GM18907 (cell line): Measurements from ENCODE around the gene AFG3L2.

Experiments
- ATAC-seq: cut with Tn5 transposase; IDR thresholded peaks from one replicate; pipeline ENCODE4 v1.9.1; 2021; ENCODE audit warnings: mild to moderate bottlenecking, moderate library complexity; ENCODE audit not compliant: unreplicated experiment

The AFG3L2 gene

DNA sequence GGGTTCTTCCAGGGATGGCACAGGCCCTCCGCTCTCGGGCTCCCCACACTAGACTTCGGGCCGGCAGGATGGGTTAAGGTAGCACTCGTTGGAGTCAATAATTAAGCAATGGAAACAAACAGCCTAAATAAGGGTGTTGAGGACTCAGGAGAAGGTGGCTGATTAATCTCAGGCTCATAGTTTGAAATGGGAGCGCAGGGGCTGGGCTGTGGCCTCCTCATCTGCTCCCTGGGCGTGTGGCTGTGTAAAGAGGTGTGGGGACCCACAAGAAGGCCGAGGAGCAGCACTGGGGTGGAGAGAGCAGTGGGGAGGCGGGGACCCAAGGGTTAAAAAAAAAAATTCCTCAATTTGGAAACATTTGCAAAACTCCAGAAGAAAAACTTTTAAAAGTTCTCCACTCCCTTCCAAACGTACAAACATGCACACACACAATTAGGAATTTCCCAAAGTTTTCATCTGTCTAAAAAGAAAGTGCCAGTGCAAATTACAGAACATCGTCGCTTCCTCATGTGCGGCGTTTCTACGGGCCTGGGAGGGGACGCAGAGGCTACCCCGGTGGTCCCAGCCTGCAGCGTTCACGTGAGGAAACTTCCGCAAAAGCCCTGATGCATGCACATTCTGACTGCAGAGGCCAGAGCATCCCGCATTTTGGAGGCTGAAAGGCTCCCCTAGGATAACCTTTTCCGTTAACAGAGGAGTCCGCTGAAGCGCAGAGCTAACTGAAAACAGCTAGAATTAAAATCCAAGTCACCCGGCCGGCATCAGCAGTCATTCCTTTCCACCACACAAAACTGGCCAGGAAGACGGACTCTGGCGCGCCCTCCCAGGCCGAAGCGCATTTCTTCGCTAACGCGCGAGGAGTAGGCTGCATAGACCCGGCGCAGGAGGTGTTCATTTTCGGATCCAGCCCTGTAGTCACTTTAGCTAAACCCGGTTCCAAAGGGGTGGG lies 70.0 kb downstream of the AFG3L2 start:
- peak; percentile 18 for ATAC-seq

DNA sequence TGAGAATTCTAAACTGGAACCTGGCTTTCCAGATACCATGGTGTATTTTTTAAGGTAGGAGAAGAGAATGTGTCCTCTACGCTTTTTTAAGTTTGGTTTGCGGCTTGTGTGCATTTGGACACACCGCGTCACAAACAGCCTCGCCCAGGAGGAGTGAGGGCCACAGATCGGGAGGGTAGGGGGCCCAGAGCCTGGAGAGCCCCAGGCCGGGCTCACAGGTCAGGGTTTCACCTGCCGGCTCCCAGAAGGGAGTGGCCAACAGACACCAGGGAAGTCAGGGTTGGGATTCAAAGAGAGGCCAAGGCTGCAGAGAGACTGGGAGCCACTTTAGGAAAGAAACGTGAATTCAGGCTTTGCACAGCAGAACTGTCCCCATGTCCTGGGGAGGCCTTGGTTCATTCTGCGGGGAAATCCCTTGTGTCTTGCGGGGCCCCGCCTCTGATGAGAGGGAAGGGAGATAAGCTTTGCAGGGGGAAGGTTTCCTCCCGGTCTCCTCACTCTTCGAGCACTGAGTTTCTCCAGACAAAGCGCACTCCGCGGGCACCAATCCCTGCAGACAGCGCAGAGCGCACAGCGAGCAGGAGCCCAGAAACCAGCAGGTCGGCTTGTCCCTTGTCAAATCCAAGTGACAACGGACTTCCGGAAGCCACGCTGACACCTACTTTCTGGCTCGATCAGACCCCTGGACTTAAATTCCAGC lies 70.9 kb downstream of the AFG3L2 start:
- no peak for ATAC-seq

DNA sequence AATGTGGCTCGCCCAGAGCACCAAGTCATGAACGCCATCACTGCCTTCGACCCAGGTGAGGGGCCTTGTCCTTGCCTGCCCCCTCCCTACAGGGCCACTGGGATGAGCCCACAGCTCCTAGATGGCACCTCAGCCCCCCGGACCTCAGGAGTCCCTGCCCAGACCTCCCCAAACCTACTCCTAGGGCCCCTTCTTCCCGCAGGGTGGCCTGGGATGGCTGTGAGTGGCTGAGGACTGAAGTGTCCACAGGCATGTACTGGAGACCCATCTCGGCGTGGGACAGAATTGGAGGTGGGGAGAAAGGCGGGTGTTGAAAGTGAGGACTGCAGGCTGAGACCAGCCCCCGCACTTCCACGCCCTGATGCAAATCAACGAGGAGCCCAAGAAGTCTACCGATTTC lies 71.8 kb downstream of the AFG3L2 start:
- ATAC-seq: no peak

DNA sequence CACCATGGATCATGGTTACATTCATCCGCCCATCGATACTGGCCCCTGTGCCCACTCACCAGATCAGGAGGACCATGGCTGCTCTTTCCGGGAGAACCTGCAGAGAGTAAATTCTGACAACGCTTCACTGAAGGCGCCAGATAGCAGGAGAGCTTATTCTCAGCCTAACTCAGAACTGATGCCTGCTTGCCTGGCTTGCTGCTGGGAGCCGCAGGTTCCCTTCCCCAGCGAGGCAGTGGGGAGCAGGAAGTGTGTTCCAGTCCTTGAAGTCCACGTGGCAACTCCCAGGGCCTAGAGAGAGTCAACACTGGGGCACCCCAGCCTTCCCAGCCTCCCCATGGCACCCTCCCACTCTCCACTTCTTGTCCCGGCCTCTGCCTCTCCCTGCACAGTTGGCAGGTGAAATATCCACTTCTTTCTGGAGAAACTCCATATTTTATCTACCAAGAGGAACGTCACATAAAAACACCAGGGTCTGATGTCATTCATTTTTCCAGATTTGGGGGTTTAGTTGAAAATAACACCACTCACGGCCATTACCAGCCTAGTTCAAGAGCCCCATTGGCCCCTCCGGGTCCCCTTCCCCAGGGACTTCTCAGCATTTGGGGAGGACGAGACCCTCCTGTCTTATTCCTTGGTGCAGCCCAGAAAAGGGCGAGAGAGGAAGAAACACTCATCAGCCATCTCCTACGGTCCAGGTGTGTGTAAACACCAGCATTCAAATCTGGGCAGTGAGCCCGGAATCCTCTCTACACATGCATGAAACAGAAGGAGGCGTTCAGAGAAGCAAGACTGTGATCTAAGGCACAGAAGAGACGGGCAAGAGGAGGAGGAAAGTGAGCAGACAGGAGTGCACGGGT lies 72.4 kb downstream of the AFG3L2 start:
- no peak for ATAC-seq

DNA sequence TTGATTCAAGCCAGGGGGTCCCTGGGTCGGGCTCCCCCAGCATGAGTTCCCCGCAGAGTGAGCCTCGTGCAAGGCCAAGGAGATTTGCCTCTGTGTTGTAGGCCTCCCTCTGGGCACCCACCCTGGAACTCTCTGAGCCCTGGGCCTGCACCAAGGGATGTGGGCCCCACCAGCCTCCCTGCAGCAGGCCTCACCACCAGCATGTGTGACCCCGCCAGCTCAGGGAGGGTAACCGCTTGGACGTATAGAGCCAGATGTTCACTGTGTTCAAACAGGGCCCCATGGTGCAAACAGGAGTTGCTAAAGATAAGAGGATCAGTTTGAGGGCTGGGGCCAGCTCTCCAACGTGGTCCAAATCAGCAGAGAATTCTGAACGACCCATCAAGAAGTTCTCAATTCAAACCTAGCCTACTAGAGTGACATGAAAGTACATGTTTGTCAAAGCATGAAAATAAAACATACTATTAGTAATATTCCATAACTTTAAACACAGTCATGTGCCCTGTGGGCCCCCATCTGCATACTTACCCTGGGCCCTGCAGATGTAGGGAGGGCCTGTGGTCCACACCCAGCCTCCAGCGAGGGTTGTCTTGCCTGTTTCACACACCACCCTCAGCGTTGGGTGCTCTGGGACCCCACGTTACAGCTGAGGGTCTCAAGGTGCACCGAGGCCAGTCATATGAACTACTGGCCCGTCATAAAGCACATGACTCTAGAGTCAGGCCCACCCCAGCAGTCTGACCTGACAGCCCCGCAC lies 74.5 kb downstream of the AFG3L2 start:
- no peak for ATAC-seq

DNA sequence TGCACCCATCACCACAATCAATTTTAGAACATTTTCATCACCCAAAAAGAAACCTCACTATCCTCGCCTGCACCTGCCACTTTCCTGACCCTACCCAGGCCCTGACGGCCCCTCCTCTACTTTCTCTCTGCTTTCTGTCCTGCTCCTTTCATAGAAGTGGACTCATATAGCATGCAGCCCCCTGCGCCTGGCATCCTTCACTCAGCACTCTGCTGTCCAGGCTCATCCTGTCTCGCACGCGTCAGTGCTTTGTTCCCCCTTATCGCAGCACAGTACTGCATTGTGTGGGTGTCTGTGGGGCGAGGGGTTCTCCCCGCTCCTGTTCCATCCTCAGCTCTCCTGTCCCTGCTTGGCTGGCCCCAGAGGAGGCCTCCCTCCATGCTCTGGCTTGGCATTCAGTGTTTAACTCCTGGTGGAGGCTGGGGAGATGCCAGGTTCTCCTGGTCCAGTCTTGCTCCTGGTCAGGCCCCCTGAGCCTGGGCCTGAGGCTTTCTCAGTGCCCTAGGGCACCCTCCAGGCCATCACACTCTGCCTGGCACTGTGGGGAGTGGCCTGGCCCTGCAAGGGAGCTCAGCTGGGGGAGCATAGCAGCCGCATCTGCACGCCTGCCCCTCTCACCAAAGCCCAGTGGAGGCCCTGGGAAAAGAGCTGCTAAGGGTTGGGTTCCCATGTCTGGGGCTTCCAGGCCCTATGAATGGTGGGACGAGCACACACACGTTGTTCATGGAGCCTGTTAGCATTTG lies 75.6 kb downstream of the AFG3L2 start:
- ATAC-seq: no peak

DNA sequence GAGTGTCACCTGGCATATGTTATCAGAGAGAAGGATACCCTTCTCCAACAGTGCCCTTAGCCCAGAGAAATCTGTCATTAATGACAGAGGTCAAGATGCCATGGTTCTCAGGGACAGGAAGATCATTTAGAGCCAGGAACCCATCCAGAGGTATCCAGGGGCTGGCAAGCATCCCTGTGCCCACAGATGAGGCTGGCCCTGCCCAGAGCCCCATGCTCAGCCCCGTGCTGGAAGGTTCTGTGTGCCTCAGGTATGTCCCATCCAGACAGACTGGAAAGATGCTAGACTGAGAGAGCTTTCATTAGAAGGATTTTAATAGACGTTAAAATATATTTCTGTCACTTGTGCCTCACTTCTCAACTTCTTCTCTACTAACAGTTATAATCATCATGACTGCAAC lies 77.2 kb downstream of the AFG3L2 start:
- ATAC-seq: no peak

DNA sequence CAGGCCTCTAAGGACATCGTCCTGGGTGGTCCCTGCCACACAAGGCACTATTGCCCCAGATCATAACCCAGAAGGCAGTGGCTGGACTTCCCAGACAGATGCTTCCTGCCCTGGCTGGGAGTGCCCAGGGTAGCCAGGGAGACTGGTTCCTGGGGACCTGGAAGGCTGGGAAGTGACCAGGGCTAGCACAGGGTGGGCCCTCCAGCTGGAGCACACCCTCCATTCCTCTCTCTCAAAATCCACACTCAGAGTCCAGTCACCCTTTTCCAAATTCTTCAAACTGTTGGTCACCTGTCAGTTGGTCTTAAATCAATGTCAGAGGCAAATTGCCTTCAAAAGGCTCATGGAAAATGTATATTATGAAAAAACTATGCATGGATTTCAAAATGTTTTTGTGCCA lies 80.6 kb downstream of the AFG3L2 start:
- ATAC-seq: no peak

DNA sequence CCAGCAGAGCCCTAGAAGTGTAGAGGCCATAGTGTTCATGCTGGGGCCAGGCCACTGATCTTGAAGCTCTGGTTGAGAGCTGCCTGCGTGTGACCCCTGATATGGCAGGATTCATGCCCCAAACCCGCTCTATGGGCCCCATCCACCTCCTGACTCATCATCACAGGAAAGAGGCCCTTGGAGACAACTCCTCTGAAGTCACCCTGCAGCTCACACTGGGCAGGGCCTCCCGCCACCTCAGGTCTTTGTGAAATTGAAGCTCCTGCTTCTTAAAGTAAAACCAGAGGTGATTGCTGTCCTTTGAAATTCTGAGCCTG lies 81.0 kb downstream of the AFG3L2 start:
- ATAC-seq: no peak

DNA sequence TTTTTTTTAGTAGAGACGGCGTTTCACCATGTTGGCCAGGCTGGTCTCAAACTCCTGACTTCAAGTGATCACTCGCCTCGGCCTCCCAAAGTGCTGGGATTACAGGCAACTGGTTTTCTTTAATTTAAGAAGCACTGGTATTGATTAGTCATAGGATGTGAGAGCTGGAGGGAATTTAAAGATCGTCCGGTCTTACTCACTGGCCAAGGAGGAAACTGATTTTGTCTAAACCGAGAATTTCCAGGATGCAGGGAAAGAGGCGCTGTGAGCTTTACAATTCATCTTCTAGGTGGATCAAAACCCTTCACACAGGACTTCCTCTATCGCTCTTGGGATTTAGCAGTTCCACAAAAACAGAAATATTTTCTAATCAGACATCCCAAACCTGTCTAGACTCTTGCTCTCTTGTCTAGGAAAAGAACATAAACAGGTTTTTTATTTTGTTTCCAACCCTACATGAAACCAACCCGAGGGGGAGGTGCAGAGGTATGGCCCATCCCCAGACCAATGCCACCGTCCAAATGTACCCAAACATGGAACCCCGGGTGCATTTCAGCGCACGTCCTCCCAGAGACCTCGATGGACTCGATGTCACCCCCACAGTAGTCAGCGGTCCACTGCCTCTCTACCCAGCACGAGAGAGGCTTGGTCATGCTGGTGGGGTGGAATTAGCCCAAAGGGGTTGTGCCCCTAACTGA lies 81.5 kb downstream of the AFG3L2 start:
- no peak for ATAC-seq

DNA sequence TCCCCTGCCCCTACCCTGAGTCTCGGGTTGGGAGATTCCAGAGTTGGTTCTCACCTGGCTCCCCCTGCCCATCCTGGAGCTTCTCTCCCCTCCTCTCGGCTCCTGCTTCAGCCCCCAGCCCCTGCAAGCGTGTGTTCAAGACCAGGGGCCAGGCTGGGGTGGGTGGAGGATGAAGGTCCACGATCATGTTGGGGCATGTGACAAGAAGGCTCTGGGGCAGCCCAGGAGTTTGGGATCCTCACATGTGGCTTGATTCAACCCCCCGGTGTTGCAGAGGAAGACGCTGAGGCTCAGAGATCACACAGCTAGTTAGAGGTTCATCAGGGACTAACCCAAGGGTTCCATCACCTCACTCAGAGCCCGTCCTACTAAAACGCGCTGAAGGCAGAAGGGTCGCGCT lies 83.2 kb downstream of the AFG3L2 start:
- no peak for ATAC-seq

DNA sequence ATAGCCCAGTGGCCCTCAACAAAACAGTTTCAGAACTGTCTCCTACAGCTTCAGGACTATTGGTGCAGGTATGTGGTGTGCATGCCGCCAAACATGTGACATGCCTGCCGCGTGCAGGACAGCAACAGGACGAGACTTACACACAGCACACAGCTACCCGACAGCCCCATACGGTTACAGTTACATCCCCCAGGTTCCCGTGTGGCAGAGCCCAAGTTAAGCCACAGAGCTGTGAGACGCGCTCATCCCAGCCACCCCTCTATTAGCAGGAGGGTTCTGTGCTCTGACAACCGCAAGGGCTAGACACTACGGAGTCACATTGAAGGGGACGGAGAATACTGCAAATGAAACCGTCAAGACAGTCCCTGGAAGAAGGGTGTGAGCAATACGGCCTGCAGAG lies 85.3 kb downstream of the AFG3L2 start:
- ATAC-seq: no peak

DNA sequence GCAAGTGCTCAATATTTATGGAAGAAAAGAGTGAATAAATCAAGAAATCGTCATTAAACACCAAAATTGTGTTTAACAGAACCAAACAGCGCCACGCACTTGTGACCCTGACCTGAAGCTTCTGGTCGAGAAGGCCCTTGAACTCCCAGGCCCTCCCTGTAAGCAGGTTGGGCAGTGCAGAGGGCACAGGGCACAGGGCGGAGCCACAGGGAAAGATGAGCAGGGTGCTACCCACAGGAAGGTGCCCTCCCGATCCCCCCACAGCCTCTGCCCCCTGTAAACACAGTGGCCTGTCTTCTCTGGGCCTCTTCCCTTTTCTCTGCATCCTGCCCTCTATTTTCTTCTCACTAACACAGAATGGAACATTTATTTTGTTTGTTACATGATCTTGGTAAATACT lies 85.9 kb downstream of the AFG3L2 start:
- no peak for ATAC-seq

DNA sequence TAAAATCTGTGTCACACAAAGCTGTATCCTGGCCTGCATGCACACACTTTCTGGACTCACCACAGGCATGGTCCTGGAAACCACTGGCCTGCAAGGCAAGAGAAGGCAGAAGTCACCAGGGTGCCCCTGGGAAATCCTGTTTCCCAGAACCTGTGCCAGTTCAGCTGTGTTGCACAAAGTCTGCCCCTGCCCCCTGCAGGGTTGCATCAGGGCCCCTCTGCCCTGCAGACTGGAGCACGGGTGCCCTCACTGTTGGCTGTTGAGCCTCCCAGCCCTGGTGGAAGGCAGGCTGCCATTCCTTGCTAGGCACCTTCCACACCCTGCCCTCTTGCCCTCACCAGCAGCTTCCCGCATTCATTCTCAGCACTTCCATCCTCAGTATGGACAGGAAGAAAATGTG lies 86.9 kb downstream of the AFG3L2 start:
- no peak for ATAC-seq

DNA sequence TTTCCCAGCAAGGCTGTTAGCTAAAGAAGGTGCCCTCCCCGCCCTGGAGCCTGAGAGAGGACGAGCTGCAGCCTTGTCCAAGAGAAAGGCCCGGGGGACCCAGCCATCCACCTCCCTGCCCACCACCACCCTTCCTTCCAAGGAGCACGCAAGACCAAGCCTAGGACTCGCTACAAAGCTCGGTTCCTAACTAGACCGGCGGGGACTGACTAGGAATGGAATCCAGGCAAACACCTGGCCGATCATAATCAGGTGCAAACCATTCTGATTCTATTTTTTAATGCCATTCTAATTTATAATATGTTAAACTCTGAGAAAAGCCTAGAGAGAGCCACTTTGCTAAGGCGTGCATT lies 88.6 kb downstream of the AFG3L2 start:
- no peak for ATAC-seq

DNA sequence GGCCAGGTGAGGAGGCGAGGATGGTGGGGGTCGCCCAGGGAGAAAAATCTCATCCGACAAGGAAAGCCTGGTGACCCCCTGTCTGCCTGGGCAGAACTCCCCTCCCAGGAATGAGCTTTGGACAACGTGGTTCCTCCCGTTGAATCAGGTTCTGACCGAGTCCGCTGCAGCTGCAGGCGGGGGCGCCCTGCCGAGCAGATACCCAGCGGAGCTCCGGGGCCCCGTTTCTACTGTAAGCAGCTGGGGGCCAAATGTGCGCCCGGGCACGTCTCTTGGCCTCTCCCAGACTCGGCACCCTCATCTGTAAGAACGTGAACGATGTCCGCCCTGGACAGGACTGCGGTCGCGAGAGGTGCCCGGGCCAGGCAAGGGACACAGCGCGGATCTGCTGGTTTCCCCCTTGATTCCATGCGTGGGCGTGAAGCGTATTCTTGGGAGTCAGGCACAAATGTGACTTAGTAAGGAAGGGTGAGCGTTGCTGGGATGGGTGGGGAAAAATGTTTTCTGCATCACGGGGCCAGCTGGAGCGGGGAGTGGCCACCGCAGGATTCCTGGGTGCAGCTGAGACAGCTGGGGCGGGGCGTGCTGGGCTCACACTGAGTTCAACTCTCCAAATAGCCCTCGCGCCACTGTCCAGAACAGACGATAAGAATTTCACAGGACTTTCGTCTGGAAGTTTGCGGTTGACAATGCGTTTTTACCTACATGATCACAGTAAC lies 89.2 kb downstream of the AFG3L2 start:
- ATAC-seq: no peak

DNA sequence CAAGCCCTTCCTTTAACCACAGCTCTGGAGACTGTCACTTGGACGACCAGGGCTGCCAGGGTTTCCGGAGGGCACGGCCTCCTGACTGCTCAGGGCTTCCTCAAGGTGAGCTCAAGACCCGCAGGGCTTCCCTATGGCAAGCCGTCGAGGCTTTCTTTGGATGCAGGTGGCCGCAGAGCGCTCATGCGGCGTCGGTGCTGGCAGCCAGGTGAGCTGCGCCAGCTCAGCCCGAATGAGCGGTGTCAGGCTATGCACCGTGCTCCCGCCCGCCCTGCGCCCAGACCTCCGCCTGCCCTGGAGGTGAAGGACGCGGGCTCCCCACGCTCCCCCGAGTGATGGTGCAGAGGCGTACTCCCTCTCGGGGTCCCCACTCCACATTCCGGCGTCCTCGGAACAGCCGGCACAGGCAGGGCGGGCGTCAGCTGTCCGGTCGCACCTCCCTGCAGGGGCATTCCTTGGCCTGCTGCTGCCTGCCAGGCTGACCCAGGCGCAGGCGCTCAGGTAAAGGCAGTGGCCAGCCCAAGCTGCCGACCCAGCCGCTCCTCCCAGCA lies 89.8 kb downstream of the AFG3L2 start:
- no peak for ATAC-seq

DNA sequence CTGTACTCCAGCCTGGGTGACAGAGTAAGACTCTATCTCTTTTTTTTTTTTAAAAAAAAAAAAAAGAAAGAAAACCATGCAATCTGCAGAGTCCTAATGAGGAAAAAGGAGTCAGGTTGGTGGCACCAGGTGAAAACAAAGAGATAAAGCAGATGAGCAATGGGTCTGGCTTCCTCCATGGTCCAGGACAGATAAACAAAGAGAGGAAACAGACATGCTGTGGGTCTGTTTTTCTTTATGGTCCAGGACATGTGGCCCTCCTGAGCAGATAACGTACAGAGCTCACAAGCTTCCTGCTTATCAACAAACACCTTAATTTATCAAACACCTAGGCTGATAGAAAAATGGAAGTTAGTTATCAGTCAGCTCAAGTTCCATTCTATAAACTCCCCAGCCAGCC lies 93.4 kb downstream of the AFG3L2 start:
- no peak for ATAC-seq

DNA sequence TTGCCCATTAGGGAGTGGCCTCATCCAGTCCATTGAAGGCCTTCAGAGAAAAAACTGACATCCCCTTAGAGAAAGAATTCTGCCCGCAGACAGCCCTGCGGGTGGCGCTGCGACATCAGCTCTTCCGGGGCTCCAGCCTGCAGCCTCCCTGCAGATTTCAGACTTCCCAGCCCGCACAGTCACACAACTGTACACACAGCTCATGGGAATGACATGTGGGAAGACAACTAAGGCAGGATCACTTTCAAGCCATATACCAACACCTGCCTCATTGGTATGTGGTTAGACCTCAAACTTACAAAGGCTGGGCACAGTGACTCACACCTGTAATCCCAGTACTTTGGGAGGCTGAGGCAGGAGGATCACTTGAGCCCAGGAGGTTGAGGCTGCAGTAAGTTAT lies 93.8 kb downstream of the AFG3L2 start:
- no peak for ATAC-seq
